ENCODE results near the gene CCR7. TPM values are rescaled to one million over a fixed set of nuclear protein-coding genes. Genes with fewer than 3 reads are reported as not detected.

Gene CCR7
- total RNA-seq, 4 donors from 2014 or later: 1.5 TPM; not detected in 3

DNA sequence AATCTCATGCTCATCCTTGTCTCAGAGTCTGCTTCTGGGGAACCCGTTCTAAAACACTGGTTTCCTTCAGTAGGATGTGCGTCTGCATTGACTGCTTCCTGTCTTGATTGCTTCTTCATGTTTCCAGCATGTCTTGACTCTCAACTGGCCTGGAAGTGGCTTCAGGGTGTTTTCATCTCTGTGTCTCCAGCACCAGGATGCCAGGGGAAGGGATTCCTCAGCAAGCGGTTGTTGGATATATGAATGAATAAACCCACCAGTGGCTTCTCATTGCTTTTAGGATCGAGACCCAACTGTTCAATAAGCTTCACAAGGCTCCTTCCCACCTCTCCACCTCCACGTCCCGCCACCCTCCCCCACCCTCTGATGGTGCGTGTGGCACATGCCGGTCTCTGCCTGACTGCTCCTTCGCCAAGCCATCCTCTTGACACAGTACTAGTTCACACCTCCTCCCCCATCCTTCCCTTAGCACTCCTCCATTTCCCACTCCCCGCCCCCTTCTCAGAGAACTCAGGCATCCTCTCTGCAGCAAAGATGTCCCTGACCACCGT is 49.7 kb downstream of the CCR7 start:
- no peaks in the 10 kb centered on the region for H3K9me3 ChIP-seq
- no peak for DNase-seq (ENCODE audit: low spot score in 2 of 2)
- H3K27ac ChIP-seq: no peak overlapping the region
- H3K4me3 ChIP-seq: no peak overlapping the region
- TF ChIP-seq EP300 (IDR thresholded peaks at IDR 0.05): no peak
- peaks cover 0 to 20% (median 6%) of the 10 kb centered on the region in 4 donors for H3K4me1 ChIP-seq
- H3K27me3 ChIP-seq: no peaks in the 10 kb centered on the region
- WGBS, 2 donors: 71 to 75% methylated on average over 11 of the region's 11 CpGs
- no peaks in the 10 kb centered on the region for H3K36me3 ChIP-seq

DNA sequence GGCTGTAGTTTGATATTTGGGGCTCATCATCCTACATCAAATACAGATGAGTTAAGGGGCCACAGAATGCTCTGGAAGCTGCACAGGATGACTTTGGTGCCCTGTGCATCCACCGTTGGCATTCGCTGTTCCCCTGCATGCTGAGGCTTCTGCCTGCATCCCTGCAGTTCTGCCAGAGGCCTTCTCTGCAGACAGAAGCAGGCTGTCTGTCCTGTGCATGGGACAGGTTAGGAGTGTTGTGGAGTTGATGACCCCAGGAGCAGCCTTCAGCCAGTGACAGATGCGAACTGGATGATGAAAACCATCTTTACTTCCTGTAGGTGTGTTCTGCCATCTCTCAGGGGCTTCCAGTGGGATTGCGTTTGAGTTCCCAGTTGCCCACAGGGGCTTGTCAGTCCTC is 50.3 kb downstream of the CCR7 start:
- WGBS, 2 donors: 80 to 91% methylated on average over 4 of the region's 4 CpGs
- no peaks in the 10 kb centered on the region for H3K9me3 ChIP-seq
- no peak for TF ChIP-seq EP300 (IDR thresholded peaks at IDR 0.05)
- no peak for TF ChIP-seq POLR2A (IDR thresholded peaks at IDR 0.05)
- TF ChIP-seq, protein P1, sequence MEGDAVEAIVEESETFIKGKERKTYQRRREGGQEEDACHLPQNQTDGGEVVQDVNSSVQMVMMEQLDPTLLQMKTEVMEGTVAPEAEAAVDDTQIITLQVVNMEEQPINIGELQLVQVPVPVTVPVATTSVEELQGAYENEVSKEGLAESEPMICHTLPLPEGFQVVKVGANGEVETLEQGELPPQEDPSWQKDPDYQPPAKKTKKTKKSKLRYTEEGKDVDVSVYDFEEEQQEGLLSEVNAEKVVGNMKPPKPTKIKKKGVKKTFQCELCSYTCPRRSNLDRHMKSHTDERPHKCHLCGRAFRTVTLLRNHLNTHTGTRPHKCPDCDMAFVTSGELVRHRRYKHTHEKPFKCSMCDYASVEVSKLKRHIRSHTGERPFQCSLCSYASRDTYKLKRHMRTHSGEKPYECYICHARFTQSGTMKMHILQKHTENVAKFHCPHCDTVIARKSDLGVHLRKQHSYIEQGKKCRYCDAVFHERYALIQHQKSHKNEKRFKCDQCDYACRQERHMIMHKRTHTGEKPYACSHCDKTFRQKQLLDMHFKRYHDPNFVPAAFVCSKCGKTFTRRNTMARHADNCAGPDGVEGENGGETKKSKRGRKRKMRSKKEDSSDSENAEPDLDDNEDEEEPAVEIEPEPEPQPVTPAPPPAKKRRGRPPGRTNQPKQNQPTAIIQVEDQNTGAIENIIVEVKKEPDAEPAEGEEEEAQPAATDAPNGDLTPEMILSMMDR (IDR thresholded peaks at IDR 0.05): no peak
- H3K4me3 ChIP-seq: no peak overlapping the region
- peaks cover 0 to 22% (median 6%) of the 10 kb centered on the region in 4 donors for H3K4me1 ChIP-seq
- DNase-seq (ENCODE audit: low spot score in 2 of 2): no peak
- H3K27me3 ChIP-seq: no peaks in the 10 kb centered on the region
- no peaks in the 10 kb centered on the region for H3K36me3 ChIP-seq
- H3K27ac ChIP-seq: no peak overlapping the region

DNA sequence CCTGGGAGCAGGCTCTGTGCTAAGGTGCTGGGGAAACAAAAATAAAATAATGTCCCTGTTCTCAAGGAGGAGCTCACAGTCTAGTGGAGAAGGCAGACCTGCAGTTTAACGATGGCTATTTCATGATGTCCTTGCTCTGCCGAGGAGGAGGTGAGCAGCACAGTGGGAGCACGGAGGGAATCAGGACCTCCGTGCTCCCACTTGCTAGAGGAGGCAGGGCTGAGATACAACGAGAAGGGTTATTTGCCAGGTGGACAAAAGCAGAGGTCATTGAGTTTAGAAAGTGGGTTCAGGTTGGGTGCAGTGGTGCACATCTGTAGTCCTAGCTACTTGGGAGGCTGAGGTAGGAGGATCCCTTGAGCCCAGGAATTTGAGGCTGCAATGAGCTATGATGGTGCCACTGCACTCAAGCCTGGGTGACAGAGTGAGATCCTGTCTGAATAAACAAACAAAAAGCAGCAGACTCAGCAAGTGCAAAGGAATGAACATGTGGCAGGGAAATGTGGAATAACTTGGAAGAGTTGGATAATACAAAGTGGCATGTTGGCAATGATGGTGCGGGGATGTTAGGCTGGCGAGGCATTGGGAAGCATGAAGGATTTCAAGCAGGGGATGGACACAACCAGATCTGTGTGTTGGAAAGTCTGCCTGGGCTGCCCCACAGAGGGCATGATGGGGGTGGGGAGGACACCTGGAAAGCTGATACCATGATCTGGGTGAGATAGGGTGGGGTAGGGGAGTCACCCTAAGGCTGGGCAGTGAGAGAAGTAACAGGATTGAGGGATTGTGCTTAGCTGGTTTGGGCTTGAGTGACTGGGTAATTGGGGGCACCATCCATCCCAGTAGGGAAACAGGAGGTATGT is 51.0 kb downstream of the CCR7 start:
- Histone ChIP-seq H3K27ac (no peak overlapping the region), H3K27me3 (no peaks in the 10 kb centered on the region), H3K4me1 (peaks cover 0 to 22% (median 6%) of the 10 kb centered on the region in 4 donors), H3K36me3 (no peaks in the 10 kb centered on the region), H3K4me3 (no peak overlapping the region), H3K9me3 (no peaks in the 10 kb centered on the region)
- 89 to 91% methylated on average over 7 of the region's 7 CpGs for WGBS, 2 donors
- no peak for DNase-seq (ENCODE audit: low spot score in 2 of 2)
- TF ChIP-seq POLR2A (IDR thresholded peaks at IDR 0.05) (no peak), EP300 (IDR thresholded peaks at IDR 0.05) (no peak)
- TF ChIP-seq, protein P1 (IDR thresholded peaks at IDR 0.05): no peak

DNA sequence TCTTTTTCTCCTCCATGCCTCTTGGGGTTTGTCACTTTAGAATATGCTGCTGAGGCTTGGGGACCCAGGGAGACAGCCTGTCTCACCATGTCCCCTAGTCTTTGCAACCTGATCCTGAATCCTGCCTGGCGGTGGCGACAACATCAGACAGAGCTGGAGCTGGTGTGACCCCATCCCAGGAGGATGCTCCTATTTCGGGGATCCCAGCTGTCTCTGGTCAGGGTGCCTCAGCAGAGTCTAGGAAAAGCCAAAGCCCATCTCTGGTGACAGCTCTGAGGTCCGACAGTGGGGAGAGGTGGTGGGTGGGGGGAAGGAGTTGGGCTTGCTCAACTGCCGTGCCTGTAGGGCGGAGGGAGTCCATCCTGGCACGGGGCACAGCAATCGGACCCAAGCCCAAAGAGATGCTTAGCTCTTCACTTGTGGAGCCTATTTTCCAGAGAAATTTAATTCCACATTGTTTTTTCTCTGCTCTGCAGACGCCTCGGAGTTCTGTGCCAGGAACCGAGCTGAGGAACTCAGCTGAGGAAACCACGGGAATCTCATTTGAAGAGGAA is 53.5 kb downstream of the CCR7 start:
- WGBS, 2 donors: 52 to 55% methylated on average over 12 of the region's 12 CpGs
- no peaks in the 10 kb centered on the region for H3K9me3 ChIP-seq
- no peaks in the 10 kb centered on the region for H3K27me3 ChIP-seq
- peaks cover 0 to 19% (median 5%) of the 10 kb centered on the region in 4 donors for H3K4me1 ChIP-seq
- H3K27ac ChIP-seq: peak overlapping the region in 2 of 4 donors; percentile 46 to 67
- DNase-seq (ENCODE audit: low spot score in 2 of 2): no peak
- no peaks in the 10 kb centered on the region for H3K36me3 ChIP-seq
- TF ChIP-seq, protein P1 (IDR thresholded peaks at IDR 0.05): no peak
- TF ChIP-seq EP300 (IDR thresholded peaks at IDR 0.05) (no peak), POLR2A (IDR thresholded peaks at IDR 0.05) (no peak)
- H3K4me3 ChIP-seq: no peak overlapping the region

DNA sequence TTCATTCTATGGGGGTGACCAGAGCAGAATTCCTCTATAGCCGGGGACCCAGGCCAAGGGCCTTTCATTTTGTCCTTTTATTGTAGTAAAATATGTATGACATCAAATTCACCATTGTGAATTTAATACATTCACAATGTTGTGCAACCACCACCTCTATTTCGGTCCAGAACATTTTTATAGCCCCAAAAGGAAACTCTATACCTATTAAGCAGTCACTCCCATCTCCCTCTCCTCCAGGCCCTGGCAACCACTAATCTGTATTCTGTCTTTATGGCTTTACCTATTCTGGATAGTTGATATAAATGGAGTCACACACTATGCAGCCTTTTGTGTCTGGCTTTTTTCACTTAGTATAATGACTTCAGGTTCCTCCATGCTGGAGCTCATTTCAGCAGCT is 54.1 kb downstream of the CCR7 start:
- TF ChIP-seq POLR2A (IDR thresholded peaks at IDR 0.05) (no peak), EP300 (IDR thresholded peaks at IDR 0.05) (no peak)
- 74 to 86% methylated on average over 2 of the region's 2 CpGs for WGBS, 2 donors
- no peak for DNase-seq (ENCODE audit: low spot score in 2 of 2)
- H3K36me3 ChIP-seq: no peaks in the 10 kb centered on the region
- H3K4me1 ChIP-seq: peaks cover 0 to 17% (median 3%) of the 10 kb centered on the region in 4 donors
- H3K27ac ChIP-seq: peak overlapping the region in 1 of 4 donors; percentile 62
- H3K27me3 ChIP-seq: no peaks in the 10 kb centered on the region
- H3K4me3 ChIP-seq: no peak overlapping the region
- H3K9me3 ChIP-seq: no peaks in the 10 kb centered on the region

DNA sequence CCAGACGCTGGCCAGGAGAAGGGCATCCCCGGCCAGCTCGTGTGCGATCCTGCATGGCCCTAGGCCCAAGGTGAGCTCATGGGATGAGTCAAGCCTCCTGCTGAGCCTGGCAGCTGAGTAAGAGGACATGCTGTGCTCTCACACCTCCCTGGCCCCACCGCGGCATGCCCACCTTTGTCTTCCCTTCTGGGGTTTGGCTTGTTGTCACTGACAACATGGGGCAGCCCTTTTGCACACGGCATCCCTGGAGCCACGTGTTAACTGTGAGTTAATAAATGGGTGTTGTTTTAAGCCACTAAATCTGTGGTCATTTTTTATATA is 55.0 kb downstream of the CCR7 start:
- no peaks in the 10 kb centered on the region for H3K27me3 ChIP-seq
- whole genome bisulfite sequencing, 2 donors: 69% methylated on average over 8 of the region's 8 CpGs
- TF ChIP-seq EP300 (IDR thresholded peaks at IDR 0.05): peak in 1 of 2 donors; percentile 48
- TF ChIP-seq, protein P1 (IDR thresholded peaks at IDR 0.05): no peak
- no peak for TF ChIP-seq POLR2A (IDR thresholded peaks at IDR 0.05)
- DNase-seq (ENCODE audit: low spot score in 2 of 2): no peak
- H3K4me1 ChIP-seq: peaks cover 0 to 17% (median 0%) of the 10 kb centered on the region in 4 donors
- no peaks in the 10 kb centered on the region for H3K9me3 ChIP-seq
- H3K4me3 ChIP-seq: no peak overlapping the region
- H3K36me3 ChIP-seq: no peaks in the 10 kb centered on the region
- peak overlapping the region in 1 of 4 donors; percentile 62 for H3K27ac ChIP-seq

All from tibial nerve (tissue), 4 donors.